Measurements from ENCODE around the gene MED26. TPM values are rescaled to one million over a fixed set of nuclear protein-coding genes. Genes with fewer than 3 reads are reported as not detected.

Gene MED26, protein sequence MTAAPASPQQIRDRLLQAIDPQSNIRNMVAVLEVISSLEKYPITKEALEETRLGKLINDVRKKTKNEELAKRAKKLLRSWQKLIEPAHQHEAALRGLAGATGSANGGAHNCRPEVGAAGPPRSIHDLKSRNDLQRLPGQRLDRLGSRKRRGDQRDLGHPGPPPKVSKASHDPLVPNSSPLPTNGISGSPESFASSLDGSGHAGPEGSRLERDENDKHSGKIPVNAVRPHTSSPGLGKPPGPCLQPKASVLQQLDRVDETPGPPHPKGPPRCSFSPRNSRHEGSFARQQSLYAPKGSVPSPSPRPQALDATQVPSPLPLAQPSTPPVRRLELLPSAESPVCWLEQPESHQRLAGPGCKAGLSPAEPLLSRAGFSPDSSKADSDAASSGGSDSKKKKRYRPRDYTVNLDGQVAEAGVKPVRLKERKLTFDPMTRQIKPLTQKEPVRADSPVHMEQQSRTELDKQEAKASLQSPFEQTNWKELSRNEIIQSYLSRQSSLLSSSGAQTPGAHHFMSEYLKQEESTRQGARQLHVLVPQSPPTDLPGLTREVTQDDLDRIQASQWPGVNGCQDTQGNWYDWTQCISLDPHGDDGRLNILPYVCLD
- total RNA-seq = 3.6 and 4.2 TPM in 2 replicates

DNA sequence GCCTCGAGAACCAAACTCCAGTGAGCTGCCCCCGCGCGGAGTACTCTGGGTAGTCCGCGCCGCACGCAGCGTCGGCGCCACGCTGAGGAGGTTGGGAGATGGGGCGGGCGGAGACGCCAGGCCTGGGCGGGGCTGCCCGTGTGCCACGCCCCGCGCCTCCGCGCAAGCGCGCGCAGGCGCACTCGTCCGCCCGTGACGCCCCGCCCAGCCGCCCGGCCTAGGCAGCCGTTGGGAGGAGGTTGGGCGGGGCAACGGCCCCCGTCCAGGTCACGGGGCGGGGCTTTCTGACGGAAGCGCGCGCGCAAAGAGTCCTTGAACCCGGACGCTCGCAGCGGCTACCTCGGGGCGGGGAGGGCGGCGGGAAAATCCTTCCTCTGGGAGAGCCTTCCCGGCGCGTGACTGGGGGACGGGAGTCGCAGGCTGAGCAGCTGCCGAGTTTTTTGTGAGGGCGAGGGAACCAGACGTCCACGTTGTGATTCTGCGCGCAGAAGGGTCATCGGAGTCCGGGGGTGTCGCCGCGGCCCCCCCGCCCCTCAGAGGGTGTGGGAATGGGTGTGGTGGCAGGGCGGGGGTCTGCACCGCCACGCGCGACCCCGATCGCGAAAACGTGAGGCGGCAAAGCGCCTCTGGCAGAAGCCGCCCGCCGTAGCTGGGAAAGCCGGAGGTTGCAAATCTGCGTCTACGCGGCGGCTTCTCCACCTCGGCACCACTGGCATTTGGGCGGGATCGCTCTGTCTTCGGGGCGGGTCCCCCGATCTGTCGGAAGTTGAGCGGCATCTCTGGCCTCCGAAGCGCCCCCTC lies at the start of gene MED26:
MED26 (minus strand) TSS at position 22 of the 801 bp plus-strand sequence. CDS start 261 bp downstream, outside the sequence.

DNA sequence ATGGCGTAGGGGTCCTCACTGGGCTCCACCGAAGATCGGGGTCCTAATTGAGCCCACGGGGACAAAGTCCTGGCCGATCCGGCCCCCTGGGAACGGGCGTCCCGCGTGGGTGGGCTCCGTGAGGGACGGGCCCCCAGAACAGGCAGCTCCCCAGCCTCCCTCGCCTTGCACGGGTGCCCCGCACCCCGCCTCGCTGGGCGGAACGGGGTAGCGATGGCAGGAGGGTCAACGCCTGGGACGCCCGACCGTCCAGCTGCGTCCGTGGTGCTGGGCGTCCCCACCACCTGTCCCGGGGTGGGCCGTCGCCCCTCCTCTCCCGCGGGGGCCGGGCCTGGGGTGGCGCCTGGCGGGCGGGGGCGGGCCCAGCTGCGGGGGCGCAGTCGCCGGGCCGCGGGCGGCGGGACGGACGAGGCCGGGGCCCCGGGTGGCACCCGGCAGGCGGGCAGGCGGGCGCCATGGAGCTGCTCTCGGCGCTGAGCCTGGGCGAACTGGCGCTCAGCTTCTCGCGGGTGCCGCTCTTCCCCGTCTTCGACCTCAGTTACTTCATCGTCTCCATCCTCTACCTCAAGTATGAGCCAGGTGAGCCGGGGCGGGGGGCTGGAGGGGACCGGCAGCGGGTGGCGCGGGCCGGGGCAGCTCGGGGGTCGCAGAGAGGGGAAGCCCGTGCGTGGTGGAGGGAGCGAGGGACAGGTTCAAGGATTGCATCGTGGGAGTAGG lies 32.9 kb upstream of the MED26 start, which contains the start of gene TMEM38A:
TMEM38A (plus strand) TSS at position 377 of the 717 bp plus-strand sequence; CDS start at position 456, 79 bp downstream.

DNA sequence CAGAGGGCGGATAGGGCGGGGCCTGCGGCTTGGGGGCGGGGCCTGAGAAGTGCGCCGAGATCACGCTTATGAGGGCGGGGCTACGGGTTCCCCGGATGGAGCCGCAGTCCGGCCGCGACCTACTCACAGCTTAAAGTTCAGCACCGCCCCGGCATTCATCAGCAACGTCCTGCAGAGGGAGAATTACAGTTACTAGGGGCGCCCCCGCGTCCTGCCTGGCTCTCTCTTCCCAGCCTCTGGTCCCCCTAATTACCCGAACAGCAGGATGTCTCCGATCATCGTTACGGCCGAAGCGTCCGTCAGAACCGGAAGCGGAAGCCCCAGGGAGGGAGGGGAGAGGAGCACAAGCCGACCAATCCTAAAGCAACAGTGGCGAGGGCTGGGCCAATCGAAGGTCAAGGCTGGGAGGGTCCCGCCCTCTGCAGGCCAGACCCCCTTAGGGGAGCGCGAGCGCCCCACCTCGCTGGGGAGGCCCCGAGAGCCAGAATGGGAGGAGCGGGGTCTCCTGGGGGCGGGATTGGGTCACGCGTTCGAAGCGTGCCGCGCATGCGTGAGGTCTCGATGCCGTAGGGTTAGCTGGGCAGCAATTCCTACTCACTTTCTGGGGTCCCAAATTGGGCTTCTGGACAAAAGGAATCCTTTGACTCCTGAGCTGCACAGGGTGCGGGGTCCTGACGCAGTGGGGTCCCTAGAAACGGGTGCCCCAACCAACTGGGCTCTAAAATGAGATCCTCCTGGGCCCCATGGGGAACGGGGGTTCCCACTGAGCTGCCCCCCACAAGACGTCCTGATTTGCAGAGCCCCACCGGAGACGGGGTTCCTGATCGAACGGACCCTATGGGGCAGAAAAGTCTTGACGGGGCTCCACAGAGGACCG lies 32.1 kb upstream of the MED26 start, which contains the start of gene SMIM7:
SMIM7 (minus strand) TSS at position 313 of the 877 bp plus-strand sequence; CDS start at position 279, 34 bp downstream.

DNA sequence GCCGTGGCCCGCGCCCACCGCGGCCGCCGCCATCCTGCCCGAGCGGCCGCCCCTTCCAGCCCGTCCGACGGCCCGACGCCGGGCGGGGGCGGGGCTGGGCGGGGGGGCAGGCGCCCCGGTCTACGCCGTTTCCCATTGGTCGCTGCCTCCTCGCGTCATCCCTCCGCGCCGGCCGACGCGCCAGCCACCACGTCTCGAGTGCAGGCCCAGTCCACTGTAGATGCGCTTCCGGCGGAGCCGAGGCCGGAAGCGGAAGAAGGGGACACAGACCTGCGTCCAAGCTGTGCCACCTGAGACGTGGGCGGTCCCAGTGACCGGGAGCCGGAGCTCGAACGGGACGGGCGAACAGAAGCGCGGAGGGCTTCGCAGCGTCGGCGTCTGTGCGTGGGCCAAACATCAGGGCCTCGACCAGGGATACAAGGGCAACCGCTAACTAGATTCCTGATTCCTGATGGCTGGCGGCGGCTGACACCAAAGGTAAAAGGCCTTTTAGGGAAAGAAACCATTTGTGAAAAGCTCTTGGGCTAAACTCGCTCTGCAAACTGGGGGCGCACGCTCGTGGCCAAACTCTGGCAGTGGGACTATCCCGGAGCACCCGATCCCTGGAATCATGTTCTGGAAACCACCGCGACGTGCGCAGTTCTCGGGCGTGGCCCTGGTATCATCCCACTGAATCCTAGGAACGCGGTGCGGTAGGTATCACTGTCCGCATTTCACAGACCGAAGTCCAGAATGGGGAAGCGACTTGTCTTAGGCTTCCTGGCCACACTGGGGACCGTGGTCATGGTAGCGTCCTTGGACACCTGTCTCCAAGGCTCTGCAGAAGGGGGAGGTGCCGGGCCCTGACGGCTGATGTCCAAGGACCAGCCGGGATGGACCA lies 55.4 kb downstream of the MED26 start, which contains the start of gene SLC35E1:
SLC35E1 (minus strand) TSS at position 84 of the 880 bp plus-strand sequence; CDS start at position 33, 51 bp downstream.

DNA sequence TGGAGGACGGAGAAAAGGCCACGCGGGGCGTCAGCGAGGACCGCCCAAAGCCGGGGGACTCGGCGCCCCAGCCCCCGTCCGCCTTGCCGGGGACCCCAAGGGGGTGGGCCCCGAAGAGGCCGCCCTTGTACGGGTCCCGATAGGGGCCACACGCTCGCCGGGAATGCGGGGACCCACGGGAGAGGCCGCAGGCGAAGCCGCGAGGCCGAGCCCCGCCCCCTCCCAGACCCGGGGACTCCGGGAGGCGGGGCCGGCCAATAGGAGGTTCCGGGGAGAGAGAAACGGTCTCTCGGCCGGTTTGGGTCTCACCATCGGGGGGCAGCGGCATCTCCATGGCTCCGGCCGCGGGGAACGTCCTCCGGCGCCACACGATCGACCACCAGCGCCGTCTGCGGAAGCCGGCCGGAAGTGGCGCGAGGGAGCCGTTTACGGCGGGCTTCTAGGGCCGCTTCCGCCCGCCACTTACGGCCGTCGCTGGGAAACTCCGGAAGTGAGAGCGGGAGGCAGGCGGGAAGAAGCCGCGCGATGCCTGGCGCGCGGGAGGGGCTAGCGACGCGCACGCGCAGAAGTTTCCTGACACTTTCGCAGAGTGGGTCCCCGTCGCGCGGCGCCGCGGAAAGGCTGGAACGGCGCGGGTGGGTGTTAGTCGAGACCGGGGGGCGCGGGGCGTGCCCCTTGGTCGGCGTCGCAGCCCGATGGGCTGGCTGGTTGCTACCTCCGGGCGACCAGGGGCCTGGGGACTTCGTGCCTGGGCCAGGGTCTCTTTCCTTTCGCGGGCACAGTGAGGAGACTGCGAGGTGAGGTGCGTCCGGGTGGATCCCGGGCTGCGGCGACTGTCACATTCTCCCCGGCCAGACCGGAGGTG lies 85.7 kb downstream of the MED26 start, which contains the start of gene CHERP:
CHERP (minus strand) TSS at position 393 of the 865 bp plus-strand sequence; CDS start at position 334, 59 bp downstream.

Other genes starting within 250 kb of the MED26 start
- gene EPS15L1, start 156.2 kb downstream of the MED26 start, total RNA-seq = 6.8 and 9.7 TPM in 2 replicates
- 0.14 TPM in 1 of 2 replicates, not detected in the other for gene CALR3, start 132.0 kb downstream of the MED26 start, total RNA-seq
- gene C19orf44, start 131.8 kb downstream of the MED26 start, total RNA-seq = 2.0 TPM in 2 replicates
- 2.3 and 3.6 TPM in 2 replicates for gene CHERP, start 85.8 kb downstream of the MED26 start, total RNA-seq
- 17.4 and 25.4 TPM in 2 replicates for gene SLC35E1, start 55.8 kb downstream of the MED26 start, total RNA-seq
- gene SMIM7, start 31.9 kb upstream of the MED26 start, total RNA-seq = 52.8 and 59.4 TPM in 2 replicates
- 1.4 and 1.9 TPM in 2 replicates for gene TMEM38A, start 32.9 kb upstream of the MED26 start, total RNA-seq
- gene NWD1, start 91.6 kb upstream of the MED26 start, total RNA-seq = under 0.01 TPM in 1 of 2 replicates, not detected in the other
- 15.4 and 22.1 TPM in 2 replicates for gene SIN3B, start 201.2 kb upstream of the MED26 start, total RNA-seq